Adrenal gland (tissue), 5 donors: Measurements from ENCODE around the gene ERICH2.

ENCODE experiments used
- POLR2A ChIP-seq, 2 donors: fragments of 450-650 bp; IDR thresholded peaks; one replicate each; pipeline ENCODE4 v1.6.1; 2017; ENCODE audit warnings: antibody characterized with exemption in 2 of 2, mild to moderate bottlenecking in 2 of 2, moderate library complexity in 1 of 2
- TF ChIP-seq, protein P1 (sequence below), 6 experiments: fragments of 450-650 bp in 4 of 6; fragments of 200-600 bp in 2 of 6; sonication (generic) in 1 of 6; IDR thresholded peaks; 1 replicate in 5 of 6; 2 replicates in 1 of 6; pipeline versions ENCODE4 v1.5.1 to v1.8.0; 2016 to 2021; ENCODE audit warnings: antibody characterized with exemption in 6 of 6, mild to moderate bottlenecking in 2 of 6, moderate library complexity in 1 of 6
- donor health status: DM: no; HTN: no; CAD: no.

DNA sequence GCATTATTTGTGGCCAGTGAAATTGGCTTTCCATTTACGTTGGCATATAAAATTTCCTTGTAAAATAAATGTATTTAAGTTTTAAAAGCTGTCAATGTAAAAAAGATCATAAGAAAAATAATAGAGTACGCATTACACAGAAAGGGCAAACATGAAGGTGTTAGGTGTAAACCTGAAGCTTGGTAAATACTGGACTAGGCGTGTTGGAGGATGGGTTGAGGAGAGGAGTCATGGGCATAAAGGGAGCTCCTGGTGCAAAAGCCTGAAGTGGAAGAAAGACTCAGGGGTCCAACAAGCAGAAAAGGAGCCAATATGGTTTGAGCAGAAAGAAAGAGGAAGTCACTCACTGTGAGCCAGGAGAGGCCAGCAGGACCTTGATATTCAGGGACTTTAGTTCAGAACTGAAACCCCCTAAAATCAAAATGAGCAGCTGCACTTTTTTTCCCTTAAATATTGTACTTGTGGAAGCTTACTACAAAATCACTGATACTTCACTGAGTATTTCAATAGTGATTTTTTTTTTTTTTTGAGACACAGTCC lies 30.6 kb upstream of the ERICH2 start:
- TF ChIP-seq, protein P1, sequence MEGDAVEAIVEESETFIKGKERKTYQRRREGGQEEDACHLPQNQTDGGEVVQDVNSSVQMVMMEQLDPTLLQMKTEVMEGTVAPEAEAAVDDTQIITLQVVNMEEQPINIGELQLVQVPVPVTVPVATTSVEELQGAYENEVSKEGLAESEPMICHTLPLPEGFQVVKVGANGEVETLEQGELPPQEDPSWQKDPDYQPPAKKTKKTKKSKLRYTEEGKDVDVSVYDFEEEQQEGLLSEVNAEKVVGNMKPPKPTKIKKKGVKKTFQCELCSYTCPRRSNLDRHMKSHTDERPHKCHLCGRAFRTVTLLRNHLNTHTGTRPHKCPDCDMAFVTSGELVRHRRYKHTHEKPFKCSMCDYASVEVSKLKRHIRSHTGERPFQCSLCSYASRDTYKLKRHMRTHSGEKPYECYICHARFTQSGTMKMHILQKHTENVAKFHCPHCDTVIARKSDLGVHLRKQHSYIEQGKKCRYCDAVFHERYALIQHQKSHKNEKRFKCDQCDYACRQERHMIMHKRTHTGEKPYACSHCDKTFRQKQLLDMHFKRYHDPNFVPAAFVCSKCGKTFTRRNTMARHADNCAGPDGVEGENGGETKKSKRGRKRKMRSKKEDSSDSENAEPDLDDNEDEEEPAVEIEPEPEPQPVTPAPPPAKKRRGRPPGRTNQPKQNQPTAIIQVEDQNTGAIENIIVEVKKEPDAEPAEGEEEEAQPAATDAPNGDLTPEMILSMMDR (IDR thresholded peaks at IDR 0.05): no peak
- TF ChIP-seq POLR2A (IDR thresholded peaks at IDR 0.05): no peak
